Upper lobe of right lung (tissue), 1 donor: Measurements from ENCODE around the gene RABL2B. TPM values are rescaled to one million over a fixed set of nuclear protein-coding genes. Genes with fewer than 3 reads are reported as not detected.
"Not testable (repeated sequence)": the region's sequence is repeated elsewhere in the genome, so short reads cannot be mapped to it uniquely, and the experiment has no call there.

Experiments
- ATAC-seq: fragments of 200-7000 bp; cut with Tn5 transposase; one replicate; pipeline ENCODE4 v1.9.1; 2020; ENCODE audit warnings: mild to moderate bottlenecking, moderate library complexity
- DNase-seq: peaks from one replicate; pipeline ENCODE4 v3.0.0-alpha.2; 2020
- H3K27ac ChIP-seq: fragments of 200-600 bp; one replicate; pipeline ENCODE4 v1.8.0; 2022
- H3K27me3 ChIP-seq: fragments of 200-600 bp; one replicate; pipeline ENCODE4 v1.8.0; 2022; ENCODE audit warnings: mild to moderate bottlenecking
- H3K36me3 ChIP-seq: fragments of 200-600 bp; one replicate; pipeline ENCODE4 v1.8.0; 2022
- H3K4me1 ChIP-seq: fragments of 200-600 bp; one replicate; pipeline ENCODE4 v1.8.0; 2022
- H3K4me3 ChIP-seq: fragments of 200-600 bp; one replicate; pipeline ENCODE4 v1.8.0; 2022; ENCODE audit warnings: mild to moderate bottlenecking
- H3K9me3 ChIP-seq: fragments of 200-600 bp; one replicate; pipeline ENCODE4 v1.8.0; 2022
- intact Hi-C: fragments of 100-400 bp; cut with DNase I; formaldehyde crosslinking; loops from one replicate; pipeline ENCODE4 v1.11.0; 2022
- total RNA-seq: library from RNA; stranded (reverse); fragmentation: NEBNext Ultra II Directional; extraction: Animal tissue kit (Norgen Biotek cat#: 25700); gene quantifications from one replicate; pipeline ENCODE4 v1.2.1, GENCODE V29; 2021
- TF ChIP-seq, protein P1 (sequence below): fragments of 200-600 bp; IDR thresholded peaks from one replicate; pipeline ENCODE4 v1.8.0; 2022; ENCODE audit warnings: antibody characterized with exemption
- donor health status: DM: no; HTN: yes; CAD: no; lungs with severe emphysema.

Gene RABL2B
- total RNA-seq, 1 donor from 2014 or later: 27.0 TPM

DNA sequence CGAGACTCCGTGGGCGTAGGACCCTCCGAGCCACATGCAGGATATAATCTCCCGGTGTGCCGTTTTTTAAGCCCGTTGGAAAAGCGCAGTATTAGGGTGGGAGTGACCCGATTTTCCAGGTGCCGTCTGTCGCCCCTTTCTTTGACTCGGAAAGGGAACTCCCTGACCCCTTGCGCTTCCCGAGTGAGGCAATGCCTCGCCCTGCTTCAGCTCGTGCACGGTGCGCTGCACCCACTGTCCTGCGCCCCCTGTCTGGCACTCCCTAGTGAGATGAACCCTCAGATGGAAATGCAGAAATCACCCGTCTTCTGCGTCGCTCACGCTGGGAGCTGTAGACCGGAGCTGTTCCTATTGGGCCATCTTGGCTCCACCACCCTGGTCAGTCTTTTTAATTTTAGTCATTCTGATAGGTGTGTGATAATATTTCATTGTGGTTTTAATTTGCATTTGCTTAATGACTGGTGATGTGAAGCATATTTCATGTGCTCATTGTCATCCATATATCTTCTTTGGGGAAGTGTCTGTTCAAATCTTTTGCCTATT, 26.4 kb downstream of the RABL2B start:
- DNase-seq: peak; percentile 79
- H3K9me3 ChIP-seq, H3K36me3 ChIP-seq, ATAC-seq, H3K4me1 ChIP-seq, intact Hi-C loops, H3K27me3 ChIP-seq: not testable (repeated sequence)
- TF ChIP-seq, protein P1, sequence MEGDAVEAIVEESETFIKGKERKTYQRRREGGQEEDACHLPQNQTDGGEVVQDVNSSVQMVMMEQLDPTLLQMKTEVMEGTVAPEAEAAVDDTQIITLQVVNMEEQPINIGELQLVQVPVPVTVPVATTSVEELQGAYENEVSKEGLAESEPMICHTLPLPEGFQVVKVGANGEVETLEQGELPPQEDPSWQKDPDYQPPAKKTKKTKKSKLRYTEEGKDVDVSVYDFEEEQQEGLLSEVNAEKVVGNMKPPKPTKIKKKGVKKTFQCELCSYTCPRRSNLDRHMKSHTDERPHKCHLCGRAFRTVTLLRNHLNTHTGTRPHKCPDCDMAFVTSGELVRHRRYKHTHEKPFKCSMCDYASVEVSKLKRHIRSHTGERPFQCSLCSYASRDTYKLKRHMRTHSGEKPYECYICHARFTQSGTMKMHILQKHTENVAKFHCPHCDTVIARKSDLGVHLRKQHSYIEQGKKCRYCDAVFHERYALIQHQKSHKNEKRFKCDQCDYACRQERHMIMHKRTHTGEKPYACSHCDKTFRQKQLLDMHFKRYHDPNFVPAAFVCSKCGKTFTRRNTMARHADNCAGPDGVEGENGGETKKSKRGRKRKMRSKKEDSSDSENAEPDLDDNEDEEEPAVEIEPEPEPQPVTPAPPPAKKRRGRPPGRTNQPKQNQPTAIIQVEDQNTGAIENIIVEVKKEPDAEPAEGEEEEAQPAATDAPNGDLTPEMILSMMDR: peak; percentile 41
- H3K4me3 ChIP-seq: peak overlapping the region; percentile 63
- peak overlapping the region; percentile 59 for H3K27ac ChIP-seq

- H3K27ac ChIP-seq, H3K9me3 ChIP-seq, H3K4me1 ChIP-seq, H3K36me3 ChIP-seq, DNase-seq, intact Hi-C loops, H3K27me3 ChIP-seq, H3K4me3 ChIP-seq, ATAC-seq: not testable (repeated sequence)
Observed at GRCh38 chr22:50756406-50756805, 27.0 kb downstream of the RABL2B start.

- H3K27me3 ChIP-seq, DNase-seq, H3K4me3 ChIP-seq, ATAC-seq, H3K4me1 ChIP-seq, H3K36me3 ChIP-seq, intact Hi-C loops, H3K27ac ChIP-seq, H3K9me3 ChIP-seq: not testable (repeated sequence)
Observed at GRCh38 chr22:50755251-50755650, 28.2 kb downstream of the RABL2B start.

DNA sequence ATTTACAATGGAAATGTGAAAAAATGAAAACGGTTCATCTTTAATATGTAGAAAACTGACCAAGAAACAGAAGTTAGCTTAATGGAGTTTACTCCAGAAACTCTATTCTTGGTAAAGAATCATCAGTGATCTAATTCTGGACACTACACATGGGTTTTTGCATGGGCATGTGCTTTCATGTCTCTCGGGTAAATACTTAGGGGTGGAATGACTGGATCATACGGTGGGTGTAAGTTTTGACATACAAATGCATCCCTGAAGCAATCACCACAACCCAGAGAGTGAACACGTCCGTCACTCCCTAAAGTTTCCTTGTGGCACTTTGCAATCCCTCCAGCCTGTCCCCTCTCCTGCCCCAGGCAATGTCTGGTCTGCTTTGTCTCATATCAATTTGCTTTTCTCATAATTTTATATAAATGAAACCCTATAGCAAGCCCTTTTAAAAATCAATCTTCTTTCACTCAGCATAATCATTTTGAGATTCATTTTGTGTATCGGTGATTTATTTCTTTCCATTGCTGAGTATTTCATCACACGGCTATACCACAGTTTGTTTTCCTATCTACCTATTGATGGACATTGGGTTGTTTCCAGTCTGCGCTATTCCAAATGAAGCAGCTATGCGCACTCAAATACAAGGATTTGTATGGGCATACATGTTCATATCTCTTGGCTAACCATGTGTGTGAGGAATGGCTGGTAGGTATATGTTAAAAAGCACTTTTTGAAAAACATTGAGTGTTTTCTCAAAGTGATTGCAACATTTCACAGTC, 33.9 kb downstream of the RABL2B start:
- H3K4me1 ChIP-seq, H3K27ac ChIP-seq, DNase-seq, ATAC-seq, intact Hi-C loops, H3K4me3 ChIP-seq, H3K9me3 ChIP-seq, H3K27me3 ChIP-seq, H3K36me3 ChIP-seq: not testable (repeated sequence)

- H3K4me3 ChIP-seq, H3K27ac ChIP-seq, ATAC-seq, DNase-seq, intact Hi-C loops, H3K36me3 ChIP-seq, H3K9me3 ChIP-seq, H3K4me1 ChIP-seq, H3K27me3 ChIP-seq: not testable (repeated sequence)
Observed at GRCh38 chr22:50748630-50749029, 34.8 kb downstream of the RABL2B start.

DNA sequence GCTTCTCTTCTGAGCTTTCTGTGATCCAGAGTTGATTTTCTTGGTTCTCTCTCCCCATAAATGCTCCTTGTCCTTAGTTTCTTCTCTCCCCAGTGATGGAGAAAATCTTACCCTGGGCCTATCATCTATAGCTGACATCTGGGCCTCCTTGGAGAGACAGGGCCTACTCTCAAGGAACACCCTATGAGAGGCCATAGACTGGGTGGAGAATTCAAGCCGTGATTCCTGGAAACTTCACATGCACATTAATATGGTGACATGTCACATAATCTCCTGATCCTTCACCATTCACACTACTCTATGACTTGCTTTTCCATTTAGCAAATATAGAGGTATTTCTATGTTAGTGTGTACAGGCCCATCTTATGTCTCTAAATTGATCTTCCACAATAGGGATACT, 35.9 kb downstream of the RABL2B start:
- DNase-seq, H3K36me3 ChIP-seq, H3K27ac ChIP-seq, ATAC-seq, intact Hi-C loops, H3K4me1 ChIP-seq, H3K4me3 ChIP-seq, H3K9me3 ChIP-seq, H3K27me3 ChIP-seq: not testable (repeated sequence)

- not testable (repeated sequence) for ATAC-seq, H3K4me1 ChIP-seq
Observed at GRCh38 chr22:50744424-50744823, 39.0 kb downstream of the RABL2B start.

DNA sequence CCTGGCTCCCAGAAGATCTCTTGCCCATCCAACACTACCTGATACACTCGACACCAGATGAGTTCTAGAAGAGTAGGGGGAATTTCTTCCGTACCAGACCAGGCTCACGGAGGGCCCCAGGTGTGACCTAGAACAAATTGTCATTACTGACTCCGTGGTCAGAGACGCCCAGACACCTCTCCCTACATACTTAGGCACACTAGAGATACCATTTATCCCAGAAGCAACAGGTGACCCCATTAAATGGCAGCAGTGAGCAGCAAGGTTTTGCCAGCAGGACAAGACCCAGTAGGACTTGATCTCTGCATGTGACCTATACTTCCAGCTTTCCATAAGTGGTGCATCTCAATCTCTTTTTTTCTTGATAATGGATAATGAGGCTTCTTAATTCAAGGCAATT, 42.7 kb downstream of the RABL2B start:
- H3K9me3 ChIP-seq, ATAC-seq, H3K27me3 ChIP-seq, H3K4me1 ChIP-seq, H3K36me3 ChIP-seq, DNase-seq, H3K4me3 ChIP-seq, intact Hi-C loops, H3K27ac ChIP-seq: not testable (repeated sequence)

More at GRCh38 chr22:50744424-50744823, 39.0 kb downstream of the RABL2B start:
- H3K27me3 ChIP-seq, H3K9me3 ChIP-seq, DNase-seq, H3K27ac ChIP-seq, intact Hi-C loops, H3K4me3 ChIP-seq, H3K36me3 ChIP-seq: not testable (repeated sequence)

- ATAC-seq: no peak
- intact Hi-C loops: no loop called here
- peak; percentile 60 for DNase-seq
Observed at GRCh38 chr22:50739894-50740293, 43.5 kb downstream of the RABL2B start.

More at GRCh38 chr22:50739894-50740293, 43.5 kb downstream of the RABL2B start:
- H3K36me3 ChIP-seq: no peaks in the 10 kb centered on the region
- H3K4me3 ChIP-seq: no peak overlapping the region
- no peaks in the 10 kb centered on the region for H3K4me1 ChIP-seq
- TF ChIP-seq, protein P1: no peak
- H3K27ac ChIP-seq: no peak overlapping the region
- H3K27me3 ChIP-seq: no peaks in the 10 kb centered on the region
- H3K9me3 ChIP-seq: no peaks in the 10 kb centered on the region
